Measurements from ENCODE around the gene SCRG1.

DNA sequence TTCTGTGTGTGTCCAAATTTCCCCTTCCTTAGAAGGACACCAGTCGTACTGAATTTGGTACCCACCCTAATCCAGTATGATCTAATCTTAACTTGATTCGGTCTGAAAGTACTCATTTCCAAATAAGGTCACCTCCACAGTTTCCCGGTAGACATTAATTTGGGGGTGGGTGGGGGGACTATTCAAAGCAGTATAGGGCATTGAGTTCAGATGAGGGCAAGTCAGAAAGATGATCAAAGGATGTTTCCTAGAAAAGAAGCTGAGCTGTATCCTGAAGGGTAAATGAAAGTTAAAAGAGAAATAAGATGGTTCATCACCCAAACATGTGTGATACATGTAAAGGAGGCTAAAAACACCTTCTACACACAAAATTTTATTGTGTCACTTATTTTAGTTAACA lies 42.0 kb upstream of the SCRG1 start:
- TF ChIP-seq, protein P1, sequence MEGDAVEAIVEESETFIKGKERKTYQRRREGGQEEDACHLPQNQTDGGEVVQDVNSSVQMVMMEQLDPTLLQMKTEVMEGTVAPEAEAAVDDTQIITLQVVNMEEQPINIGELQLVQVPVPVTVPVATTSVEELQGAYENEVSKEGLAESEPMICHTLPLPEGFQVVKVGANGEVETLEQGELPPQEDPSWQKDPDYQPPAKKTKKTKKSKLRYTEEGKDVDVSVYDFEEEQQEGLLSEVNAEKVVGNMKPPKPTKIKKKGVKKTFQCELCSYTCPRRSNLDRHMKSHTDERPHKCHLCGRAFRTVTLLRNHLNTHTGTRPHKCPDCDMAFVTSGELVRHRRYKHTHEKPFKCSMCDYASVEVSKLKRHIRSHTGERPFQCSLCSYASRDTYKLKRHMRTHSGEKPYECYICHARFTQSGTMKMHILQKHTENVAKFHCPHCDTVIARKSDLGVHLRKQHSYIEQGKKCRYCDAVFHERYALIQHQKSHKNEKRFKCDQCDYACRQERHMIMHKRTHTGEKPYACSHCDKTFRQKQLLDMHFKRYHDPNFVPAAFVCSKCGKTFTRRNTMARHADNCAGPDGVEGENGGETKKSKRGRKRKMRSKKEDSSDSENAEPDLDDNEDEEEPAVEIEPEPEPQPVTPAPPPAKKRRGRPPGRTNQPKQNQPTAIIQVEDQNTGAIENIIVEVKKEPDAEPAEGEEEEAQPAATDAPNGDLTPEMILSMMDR (IDR thresholded peaks at IDR 0.05), result no peak
- TF ChIP-seq POLR2A (IDR thresholded peaks at IDR 0.05), result no peak

Data from vagina (tissue), 2 donors.